Measurements from ENCODE around the gene CBARP.

Gene CBARP

GRCh38 chr19:1275260-1275975 lies 37.6 kb upstream of the CBARP start, which contains the start of gene FAM174C:
Gene FAM174C (plus strand): TSS chr19:1275530. CDS start chr19:1275550, 20 bp downstream.
- peak; percentile 94 to 96 for DNase-seq (ENCODE audit: low read depth in 2 of 2)

- DNase-seq (ENCODE audit: low read depth in 2 of 2): no peak
Measured at GRCh38 chr19:1274852-1275259, 37.1 kb upstream of the CBARP start.

DNA sequence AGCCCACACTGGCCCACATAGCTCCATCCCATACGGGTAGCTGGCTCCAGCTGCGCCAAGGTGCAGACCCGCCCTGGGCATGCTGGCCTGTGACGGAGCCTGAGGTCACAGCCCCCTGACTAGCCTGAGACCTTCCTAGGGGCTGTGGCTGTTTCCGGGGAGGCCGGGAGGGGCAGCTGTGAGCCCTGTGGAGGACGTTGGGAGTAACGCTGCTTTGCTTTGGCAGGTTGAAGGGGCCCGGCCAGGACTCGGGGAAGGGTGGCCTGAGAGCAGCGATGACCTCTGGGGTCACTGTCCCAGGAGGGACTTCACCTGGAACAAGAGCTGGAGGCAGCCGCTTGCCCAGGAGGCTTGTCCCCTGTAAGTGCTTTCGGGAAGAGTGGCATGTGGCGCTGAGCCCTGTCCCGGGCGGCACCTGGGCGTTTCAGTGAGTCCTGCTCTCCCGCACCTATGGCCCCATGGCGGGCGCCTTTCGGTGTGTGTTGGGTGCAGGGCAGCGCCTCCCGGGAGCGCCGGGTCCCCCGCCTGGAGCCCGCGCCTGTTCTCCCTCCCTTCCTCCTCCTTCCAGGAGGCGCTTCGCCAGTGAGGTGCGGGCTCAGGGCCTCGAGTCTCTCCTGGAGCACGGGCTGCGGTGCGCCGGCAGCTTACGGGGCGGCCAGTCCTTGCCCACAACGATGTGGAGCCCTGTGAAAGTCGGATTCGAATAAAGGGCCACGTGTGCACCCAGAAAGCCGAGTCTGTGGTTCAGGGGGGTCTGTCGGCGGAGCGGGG lies 36.5 kb upstream of the CBARP start:
- DNase-seq (ENCODE audit: low read depth in 2 of 2): no peak

- no peak for DNase-seq (ENCODE audit: low read depth in 2 of 2)
Measured at GRCh38 chr19:1273263-1274041, 35.6 kb upstream of the CBARP start.

GRCh38 chr19:1272423-1273262 lies 34.8 kb upstream of the CBARP start:
- no peak for DNase-seq (ENCODE audit: low read depth in 2 of 2)

DNA sequence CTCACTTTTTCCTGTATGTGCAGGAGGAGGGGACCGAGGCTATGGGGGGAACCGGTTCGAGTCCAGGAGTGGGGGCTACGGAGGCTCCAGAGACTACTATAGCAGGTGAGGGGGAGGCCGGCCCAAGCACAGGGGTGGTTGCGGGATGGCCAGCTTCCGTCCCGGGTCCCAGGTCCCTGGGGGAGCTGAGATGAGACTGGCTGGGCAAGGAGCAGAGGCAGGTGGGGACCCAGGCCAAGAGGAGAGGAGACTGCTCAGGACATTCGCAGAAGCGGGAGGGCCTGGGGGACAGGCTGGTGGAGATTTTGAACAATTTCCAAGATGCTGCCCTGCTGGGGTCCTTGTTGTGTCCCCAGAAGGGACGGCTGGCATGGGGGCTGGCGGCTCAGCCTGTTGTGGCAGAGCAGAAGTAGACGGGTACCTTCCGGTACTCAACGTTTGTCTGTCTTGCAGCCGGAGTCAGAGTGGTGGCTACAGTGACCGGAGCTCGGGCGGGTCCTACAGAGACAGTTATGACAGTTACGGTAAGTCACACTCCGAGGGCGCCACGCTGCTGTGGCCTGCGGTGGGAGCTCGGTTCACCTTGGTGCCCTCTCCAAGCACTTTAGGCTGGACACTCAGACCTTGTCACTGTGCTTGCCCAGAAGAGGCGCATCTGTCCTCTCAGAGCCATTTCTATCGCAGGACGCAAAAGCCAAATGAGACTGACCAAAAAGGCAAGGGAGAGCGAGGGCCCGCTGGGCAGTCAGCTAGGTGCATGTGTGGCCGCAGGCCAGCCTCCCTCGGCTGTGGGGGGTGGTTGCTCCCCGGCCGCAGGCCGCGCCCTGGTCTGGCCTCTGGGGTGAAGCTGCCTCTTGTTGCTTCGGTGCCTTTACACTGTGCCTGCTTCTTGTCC lies 34.0 kb upstream of the CBARP start:
- DNase-seq (ENCODE audit: low read depth in 2 of 2): no peak

DNA sequence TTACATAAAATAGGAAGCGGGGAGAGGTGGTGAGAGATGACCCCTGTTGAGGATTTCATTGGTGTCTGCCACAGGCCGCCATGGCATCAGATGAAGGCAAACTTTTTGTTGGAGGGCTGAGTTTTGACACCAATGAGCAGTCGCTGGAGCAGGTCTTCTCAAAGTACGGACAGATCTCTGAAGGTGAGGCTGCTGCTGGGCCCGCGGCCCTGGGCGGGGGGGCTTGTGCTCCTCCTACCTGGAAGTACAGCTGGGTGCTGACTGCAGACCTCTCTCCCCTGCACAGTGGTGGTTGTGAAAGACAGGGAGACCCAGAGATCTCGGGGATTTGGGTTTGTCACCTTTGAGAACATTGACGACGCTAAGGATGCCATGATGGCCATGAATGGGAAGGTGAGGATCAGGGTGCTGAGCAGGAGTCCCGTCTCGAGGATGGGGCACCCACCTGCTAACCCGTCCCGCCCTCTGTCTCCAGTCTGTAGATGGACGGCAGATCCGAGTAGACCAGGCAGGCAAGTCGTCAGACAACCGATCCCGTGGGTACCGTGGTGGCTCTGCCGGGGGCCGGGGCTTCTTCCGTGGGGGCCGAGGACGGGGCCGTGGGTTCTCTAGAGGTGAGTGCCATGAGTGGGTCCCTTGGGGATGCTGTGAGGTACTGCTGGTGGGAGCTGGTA lies 33.2 kb upstream of the CBARP start:
- no peak for DNase-seq (ENCODE audit: low read depth in 2 of 2)

DNA sequence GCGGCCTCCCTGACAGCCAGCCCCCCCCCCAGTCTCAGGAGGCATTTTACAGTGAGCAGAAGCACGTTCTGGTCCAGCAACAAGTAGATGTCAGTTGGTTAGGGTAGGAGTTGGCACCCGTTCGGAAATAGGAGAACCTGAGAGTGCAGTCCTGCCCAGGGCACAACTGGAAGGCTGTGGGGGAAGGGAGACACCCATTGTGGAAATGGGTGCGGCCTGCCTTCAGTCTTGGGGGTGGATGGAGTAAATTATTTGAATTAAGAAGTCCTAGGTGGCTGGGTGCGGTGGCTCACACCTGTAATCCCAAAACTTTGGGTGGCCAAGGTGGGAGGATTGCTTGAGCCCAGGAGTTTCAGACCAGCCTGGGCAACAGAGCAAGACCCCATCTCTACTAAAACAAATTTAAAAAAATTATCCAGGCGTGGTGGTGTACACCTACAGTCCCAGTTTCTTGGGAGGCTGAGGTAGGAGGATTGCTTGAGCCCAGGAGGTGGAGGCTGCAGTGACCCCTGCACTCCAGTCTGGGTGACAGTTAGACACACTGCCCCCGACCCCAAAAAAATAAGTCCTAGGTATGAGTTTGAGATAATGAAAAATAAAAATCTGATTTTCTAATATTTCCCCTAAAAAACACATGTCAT lies 32.5 kb upstream of the CBARP start:
- DNase-seq (ENCODE audit: low read depth in 2 of 2): no peak

GRCh38 chr19:1269478-1270212 lies 31.8 kb upstream of the CBARP start:
- peak; percentile 79 to 83 for DNase-seq (ENCODE audit: low read depth in 2 of 2)

GRCh38 chr19:1269065-1269477 lies 31.3 kb upstream of the CBARP start, which contains the start of gene CIRBP:
Gene CIRBP (plus strand): TSS chr19:1269332. CDS start chr19:1270934, 1,602 bp downstream.
- DNase-seq (ENCODE audit: low read depth in 2 of 2): peak; percentile 99

- DNase-seq (ENCODE audit: low read depth in 2 of 2): no peak
Measured at GRCh38 chr19:1268226-1269064, 30.6 kb upstream of the CBARP start.

- no peak for DNase-seq (ENCODE audit: low read depth in 2 of 2)
Measured at GRCh38 chr19:1267477-1268225, 29.8 kb upstream of the CBARP start.

DNA sequence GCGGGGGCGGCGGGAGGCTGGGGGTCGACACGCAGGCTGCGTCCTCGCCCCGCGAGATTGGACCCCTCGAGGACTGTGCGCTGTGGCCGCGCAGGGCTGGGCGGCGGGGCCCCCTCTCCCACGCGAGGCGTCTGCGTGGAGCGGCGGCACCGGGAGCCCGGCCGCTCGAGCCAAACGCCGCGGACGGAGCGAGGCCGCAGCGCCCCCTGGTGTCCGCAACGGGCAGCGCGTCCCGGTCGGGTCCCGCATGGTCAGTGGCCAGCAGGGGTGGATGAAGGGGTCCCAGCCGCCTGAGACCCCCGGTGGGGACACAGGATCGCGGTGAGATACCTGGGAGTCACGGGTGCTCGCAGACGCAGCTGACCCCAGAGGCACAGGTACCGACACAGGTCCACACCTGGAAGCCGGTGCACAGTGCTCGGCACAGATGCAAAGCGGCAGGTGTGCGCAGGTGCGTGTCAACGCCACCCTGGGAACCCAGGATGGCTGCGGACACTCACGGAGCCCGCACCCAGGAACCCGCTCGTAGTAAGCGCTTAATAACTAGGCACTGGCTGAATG lies 29.2 kb upstream of the CBARP start:
- DNase-seq (ENCODE audit: low read depth in 2 of 2): peak in 1 of 2 donors; percentile 63

- peak; percentile 74 to 75 for DNase-seq (ENCODE audit: low read depth in 2 of 2)
Measured at GRCh38 chr19:1266129-1266915, 28.5 kb upstream of the CBARP start.

GRCh38 chr19:1265615-1266128 lies 27.9 kb upstream of the CBARP start:
- DNase-seq (ENCODE audit: low read depth in 2 of 2): no peak
